CD4-positive, alpha-beta T cell treated with Interleukin-4 for 4 hours (primary cell): Measurements from ENCODE around the gene UBXN6.

ENCODE experiments used
- DNase-seq: peaks from one replicate; pipeline ENCODE4 v3.0.0-alpha.2; 2020

Gene UBXN6

GRCh38 chr19:4455719-4456475 lies 1.7 kb downstream of the UBXN6 start:
- DNase-seq = no peak

GRCh38 chr19:4454747-4455718 lies 2.6 kb downstream of the UBXN6 start:
- DNase-seq = no peak

GRCh38 chr19:4453232-4454179 lies 4.1 kb downstream of the UBXN6 start:
- no peak for DNase-seq

- DNase-seq = no peak
Measured at GRCh38 chr19:4452230-4452990, 5.2 kb downstream of the UBXN6 start.

DNA sequence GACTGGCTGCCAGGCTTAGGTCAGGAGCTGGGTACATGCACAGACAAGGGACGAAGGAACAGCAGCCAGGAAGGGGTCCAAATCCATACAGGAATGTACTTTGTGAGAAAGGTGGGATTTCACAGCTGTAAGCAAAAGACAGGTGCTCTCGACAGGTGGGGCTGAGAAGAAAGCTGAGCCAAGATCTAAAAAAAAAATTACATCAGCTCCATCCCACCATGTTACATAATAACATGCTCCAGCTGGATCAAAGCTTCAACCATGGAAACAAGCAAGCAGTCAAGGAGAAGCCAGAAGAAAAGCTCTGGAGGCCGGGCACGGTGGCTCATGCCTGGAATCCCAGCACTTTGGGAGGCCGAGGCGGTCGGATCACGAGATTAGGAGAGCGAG lies 8.0 kb downstream of the UBXN6 start:
- DNase-seq = no peak

DNA sequence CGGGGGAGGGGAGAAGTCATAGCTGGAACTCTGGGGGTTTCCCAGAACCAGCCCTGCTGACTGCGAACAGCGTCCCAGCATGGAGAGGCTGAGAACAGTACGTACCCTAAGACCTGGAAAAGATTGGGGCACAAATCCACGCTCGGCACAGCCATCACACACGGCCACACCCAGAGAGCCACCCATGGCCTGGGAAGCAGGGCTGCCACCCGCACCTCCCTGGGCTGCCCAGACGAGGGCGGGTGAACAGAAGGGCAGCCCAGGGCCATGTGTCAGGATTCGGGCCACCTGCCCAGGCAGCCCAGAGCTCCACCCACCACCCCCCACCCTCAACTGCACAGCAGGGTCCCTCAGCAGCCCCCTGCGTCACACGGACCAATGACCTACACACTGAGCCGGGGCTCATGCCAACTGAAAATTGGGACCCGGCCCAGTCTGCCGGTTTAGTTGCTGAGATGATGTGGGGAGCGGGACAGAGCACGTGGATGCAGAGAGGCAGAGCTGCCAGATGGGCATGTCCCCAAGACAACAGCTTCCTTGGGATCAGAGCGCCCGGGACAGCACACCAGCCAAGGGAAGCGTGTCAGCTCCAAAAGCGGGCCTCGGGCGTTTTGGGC lies 8.5 kb downstream of the UBXN6 start:
- no peak for DNase-seq

- no peak for DNase-seq
Measured at GRCh38 chr19:4448147-4448985, 9.2 kb downstream of the UBXN6 start.

DNA sequence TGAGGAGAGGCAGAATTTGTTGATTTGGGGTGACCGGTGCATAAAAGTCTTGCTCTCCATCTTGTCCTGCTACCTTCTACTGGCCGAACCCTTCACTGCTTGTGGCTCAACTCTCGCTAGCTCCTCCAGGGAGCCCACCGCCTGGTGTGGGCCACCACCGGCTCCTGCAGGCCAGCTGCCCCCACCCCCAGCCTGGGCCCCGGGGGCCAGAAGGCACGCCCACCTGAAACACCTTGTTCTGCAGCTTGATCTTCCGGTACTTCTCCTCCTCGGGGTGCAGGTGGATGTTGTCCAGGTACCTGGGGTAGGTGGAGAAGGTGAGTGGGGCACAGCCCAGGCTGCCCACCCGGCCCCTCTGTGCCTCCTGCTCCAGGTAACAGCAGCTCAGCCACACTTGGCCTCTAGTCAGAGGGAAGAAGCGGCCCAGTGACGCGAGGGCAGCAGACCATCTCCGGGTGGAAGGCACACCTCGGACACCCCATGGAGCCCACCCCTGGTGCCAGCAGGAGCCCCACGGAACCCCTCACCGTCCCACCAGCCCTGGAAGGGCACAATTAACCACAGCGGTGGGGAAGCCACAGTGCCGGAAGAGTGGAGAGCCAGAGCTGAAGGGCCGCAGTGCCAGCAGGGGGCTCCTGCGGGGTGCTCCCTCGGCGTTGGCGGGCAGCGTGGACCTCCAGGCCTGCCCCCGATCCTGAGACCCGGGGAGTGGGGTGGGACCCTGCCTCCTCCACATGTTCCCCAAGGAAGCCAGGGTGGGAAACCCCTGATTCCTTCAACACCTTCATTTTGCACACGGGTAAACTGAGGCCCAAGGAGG lies 10.1 kb downstream of the UBXN6 start:
- no peak for DNase-seq

DNA sequence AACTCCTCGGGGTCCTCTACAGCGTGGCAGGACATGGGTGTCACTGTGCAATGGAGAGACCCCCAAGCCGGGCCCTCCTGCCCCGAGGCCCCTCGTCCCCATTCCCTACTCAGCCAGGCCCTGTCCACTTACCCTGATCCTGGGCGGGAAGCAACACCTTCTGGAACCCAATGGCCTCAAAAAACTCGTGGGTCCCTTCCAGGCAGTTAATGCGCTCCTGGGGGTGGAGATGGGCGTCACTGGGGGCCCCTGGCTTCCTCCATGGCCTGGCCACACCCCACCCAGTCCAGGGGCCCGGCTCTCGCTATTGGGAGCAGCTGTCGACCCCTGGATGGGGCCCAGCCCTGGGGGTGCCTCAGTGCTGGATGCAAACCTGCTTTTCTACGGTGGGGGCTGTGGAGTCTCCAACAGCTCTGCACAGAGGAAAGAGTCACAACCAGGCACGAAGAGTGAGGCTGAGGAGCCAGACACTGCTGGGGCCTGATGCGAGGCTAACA lies 10.8 kb downstream of the UBXN6 start:
- no peak for DNase-seq

GRCh38 chr19:4445963-4446703 lies 11.5 kb downstream of the UBXN6 start:
- DNase-seq = no peak

- no peak for DNase-seq
Measured at GRCh38 chr19:4444765-4445741, 12.5 kb downstream of the UBXN6 start.

DNA sequence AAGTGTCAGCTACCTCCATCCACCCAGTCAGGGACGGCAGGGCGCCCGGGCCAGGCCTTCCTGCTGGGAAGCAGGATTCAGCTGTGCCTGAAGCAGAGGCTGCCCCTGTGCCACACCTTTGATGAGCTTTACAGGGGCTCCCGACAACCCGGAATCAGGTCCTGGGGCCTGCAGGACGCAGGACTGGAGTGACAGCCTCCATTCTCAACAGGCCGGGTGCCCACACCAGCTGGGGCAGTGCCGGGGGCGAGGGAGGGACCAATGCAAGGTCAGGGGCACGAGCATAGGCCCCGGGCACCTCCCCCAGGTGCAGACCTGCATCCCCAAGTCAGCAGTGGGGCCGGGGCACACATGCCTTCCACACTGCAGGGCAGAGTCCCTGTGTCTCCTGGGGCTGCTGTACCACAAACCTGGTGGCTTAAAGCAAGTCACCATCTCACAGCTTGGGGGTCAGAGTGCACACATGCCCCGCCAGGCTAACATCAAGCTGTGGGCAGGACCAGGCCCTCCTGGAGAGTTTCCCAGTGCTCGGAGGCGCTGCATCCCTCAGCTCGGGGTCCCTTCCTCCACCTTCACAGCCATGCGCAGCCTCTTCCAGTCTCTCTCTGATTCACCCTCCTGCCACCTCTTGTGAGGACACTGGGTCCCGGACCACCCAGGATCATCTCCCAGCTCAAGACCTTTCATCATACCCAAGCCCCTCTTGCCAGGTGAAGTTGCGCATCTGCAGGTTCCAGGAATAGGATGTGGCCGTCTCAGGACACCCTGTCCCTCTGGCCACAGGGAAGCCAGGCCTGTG lies 13.4 kb downstream of the UBXN6 start:
- no peak for DNase-seq

DNA sequence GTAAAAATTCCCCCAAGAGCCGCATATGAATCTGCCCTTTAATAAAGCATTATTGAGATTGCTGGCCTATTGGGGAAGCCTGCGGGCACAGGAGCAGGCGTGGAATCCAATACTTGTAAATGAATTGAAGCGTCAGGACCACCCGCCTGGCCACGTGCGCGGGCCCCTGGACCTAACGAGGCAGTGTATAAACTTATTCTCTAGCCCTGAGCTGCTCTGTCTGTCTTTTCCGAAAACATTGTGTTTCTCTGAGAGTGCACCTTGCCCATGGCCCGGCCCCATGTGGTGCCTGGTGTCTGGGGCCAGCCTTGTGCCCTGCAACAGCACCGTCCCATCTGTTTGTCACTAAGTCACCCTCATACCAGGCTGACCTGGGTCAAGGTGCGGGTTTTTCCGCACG lies 14.4 kb downstream of the UBXN6 start:
- DNase-seq = no peak

DNA sequence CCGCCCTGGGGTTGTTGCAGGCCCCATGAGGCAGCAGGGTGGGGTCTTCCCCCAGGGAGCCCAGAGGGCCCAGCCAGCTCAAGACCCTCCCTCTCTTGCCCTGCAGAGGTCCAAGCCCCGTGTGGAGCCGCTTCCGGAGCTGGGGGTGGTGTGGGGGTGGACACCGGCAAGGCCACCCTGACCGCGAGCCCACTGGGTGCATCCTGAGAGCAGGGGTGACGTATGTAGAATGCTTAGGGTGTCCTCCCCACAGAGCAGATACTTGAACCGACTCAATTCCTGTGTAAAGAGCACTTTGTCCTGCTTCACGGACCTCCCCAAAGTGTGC lies 14.8 kb downstream of the UBXN6 start:
- no peak for DNase-seq

DNA sequence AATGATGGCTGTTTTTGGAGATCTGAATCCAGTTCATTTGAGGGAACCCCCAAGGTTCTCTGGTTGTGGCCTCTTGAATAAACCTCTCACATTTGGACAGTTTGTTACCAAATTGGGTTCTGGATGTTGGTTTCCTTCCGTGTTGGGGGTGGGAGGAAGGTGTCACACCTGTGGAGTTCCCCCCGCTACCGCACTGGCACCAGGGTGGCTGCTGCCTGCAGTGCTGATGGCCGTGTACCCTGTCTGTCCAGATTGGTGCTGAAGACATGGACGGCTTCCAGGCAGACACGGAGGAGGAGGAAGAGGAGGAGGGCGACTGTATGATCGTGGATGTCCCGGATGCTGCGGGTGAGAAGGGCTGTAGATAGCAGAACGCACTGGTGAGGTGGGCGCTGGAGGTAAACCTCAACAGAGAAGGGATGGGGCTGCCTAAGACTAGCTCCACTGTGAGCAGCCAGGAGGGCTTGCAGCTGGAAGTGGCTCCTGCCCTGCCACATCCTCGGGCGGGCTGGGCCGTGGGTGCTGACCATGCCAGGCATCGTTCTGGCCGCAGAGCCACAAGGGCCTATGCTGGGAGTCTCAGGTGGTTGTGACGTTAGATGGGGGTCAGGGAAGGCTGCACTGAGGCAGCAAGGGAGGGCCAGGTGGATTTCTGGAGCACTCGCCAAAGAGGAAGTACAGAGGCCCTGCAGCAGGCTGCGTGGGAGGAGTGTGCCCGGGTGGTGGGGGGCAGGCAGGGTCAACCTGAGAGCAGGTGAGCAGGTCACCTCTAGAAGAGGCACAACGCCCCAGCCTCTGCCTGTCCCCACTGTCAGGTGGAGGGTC lies 15.4 kb downstream of the UBXN6 start:
- DNase-seq = no peak

DNA sequence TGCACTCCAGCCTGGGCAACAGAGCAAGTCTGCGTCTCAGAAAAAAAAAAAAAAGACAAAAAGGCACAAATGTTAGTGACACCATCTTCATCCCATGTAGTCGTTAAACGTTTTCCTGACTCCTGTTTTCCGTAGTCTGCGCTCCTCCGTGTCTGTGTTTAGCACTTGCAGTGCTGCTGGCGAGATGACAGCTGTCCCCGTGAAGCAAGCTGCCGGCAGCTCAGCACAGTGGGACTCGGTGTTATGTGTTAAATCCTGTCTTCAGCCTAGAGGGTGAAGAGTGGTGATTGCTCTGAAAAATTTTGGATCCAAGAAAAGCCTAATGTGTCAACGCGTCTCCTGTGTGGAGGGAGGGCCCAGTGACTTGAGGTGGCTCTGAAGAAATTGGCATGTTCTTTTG lies 18.4 kb downstream of the UBXN6 start:
- DNase-seq = no peak
